T-helper 17 cell (primary cell): ENCODE results near the gene HS6ST3. TPM values are rescaled to one million over a fixed set of nuclear protein-coding genes. Genes with fewer than 3 reads are reported as not detected.
"Not testable (repeated sequence)": the region's sequence is repeated elsewhere in the genome, so short reads cannot be mapped to it uniquely, and the experiment has no call there.

Experiments
- ATAC-seq: fragments of 150-1000 bp; cut with Tn5 transposase; 2 replicates; pipeline ENCODE4 v1.10.0; 2021; ENCODE audit warnings: mild to moderate bottlenecking, moderate library complexity
- DNase-seq, 3 donors: peaks; one replicate each; pipeline versions ENCODE4 v3.0.0 to v3.0.0-alpha.2; 2020 to 2021
- H3K9me3 ChIP-seq: one replicate; pipeline ENCODE4 v1.7.0; 2013; ENCODE audit warnings: low read length, mild to moderate bottlenecking; ENCODE audit not compliant: control insufficient read depth, poor library complexity, severe bottlenecking
- H3K27ac Mint-ChIP-seq: one replicate; pipeline ENCODE4 v1.8.0; 2022; ENCODE audit warnings: mild to moderate bottlenecking, moderate library complexity, mixed read lengths
- H3K27me3 Mint-ChIP-seq: one replicate; pipeline ENCODE4 v1.8.0; 2022; ENCODE audit warnings: mixed read lengths
- H3K36me3 Mint-ChIP-seq: one replicate; pipeline ENCODE4 v1.8.0; 2022; ENCODE audit warnings: low read depth, mixed read lengths
- H3K4me1 Mint-ChIP-seq: one replicate; pipeline ENCODE4 v1.8.0; 2022; ENCODE audit warnings: mild to moderate bottlenecking, mixed read lengths
- H3K4me3 Mint-ChIP-seq: one replicate; pipeline ENCODE4 v1.8.0; 2022; ENCODE audit warnings: mild to moderate bottlenecking, moderate library complexity, mixed read lengths
- total RNA-seq, 4 donors: library from RNA in 2 of 4; stranded (reverse) in 2 of 4; gene quantifications; one replicate each; pipeline ENCODE4 v1.2.3 and lab custom pipeline; 2022 to 2026

Gene HS6ST3
- total RNA-seq (not detected), total RNA-seq (lab: John Stamatoyannopoulos, UW) (0.08 to 0.23 reads per million in 2 donors)

- Mint-ChIP-seq H3K4me1 (no peaks in the 10 kb centered on the region), H3K27ac (no peak within 1 kb of the TSS), H3K27me3 (peaks cover 60% of the 10 kb centered on the region), H3K4me3 (peak within 1 kb of the TSS; percentile 47), H3K36me3 (peaks cover 4% of the 10 kb centered on the region)
- peaks cover 2% of the 10 kb centered on the region for H3K9me3 ChIP-seq
- ATAC-seq (no peak), DNase-seq (no peak)
These were observed at the start of gene HS6ST3 for GRCh38 chr13:96089749-96090239. Gene HS6ST3, plus strand, starts transcription at chr13:96090107.

- no peaks in the 10 kb centered on the region for H3K27me3 Mint-ChIP-seq
- H3K36me3 Mint-ChIP-seq: no peaks in the 10 kb centered on the region
- no peak overlapping the region for H3K27ac Mint-ChIP-seq
- DNase-seq (no peak), ATAC-seq (no peak)
- no peaks in the 10 kb centered on the region for H3K4me1 Mint-ChIP-seq
- H3K9me3 ChIP-seq: no peaks in the 10 kb centered on the region
- H3K4me3 Mint-ChIP-seq: no peak overlapping the region
These were observed 48.4 kb upstream of the HS6ST3 start for GRCh38 chr13:96041326-96042110.

GRCh38 chr13:96044238-96044637, 45.7 kb upstream of the HS6ST3 start:
- DNase-seq (no peak), ATAC-seq (no peak)
- Mint-ChIP-seq H3K4me3 (no peak overlapping the region), H3K36me3 (no peaks in the 10 kb centered on the region), H3K27me3 (no peaks in the 10 kb centered on the region), H3K4me1 (no peaks in the 10 kb centered on the region), H3K27ac (no peak overlapping the region)
- no peaks in the 10 kb centered on the region for H3K9me3 ChIP-seq

GRCh38 chr13:96046449-96047126, 43.3 kb upstream of the HS6ST3 start:
- not testable (repeated sequence) for H3K27ac Mint-ChIP-seq, DNase-seq, H3K9me3 ChIP-seq, ATAC-seq, H3K4me3 Mint-ChIP-seq, H3K36me3 Mint-ChIP-seq, H3K27me3 Mint-ChIP-seq, H3K4me1 Mint-ChIP-seq

- ATAC-seq, H3K4me1 Mint-ChIP-seq, H3K4me3 Mint-ChIP-seq, H3K36me3 Mint-ChIP-seq, DNase-seq, H3K27ac Mint-ChIP-seq, H3K9me3 ChIP-seq, H3K27me3 Mint-ChIP-seq: not testable (repeated sequence)
These were observed 39.0 kb upstream of the HS6ST3 start for GRCh38 chr13:96050955-96051354.

GRCh38 chr13:96051491-96051890, 38.4 kb upstream of the HS6ST3 start:
- not testable (repeated sequence) for H3K27me3 Mint-ChIP-seq, H3K4me1 Mint-ChIP-seq

GRCh38 chr13:96051946-96052345, 38.0 kb upstream of the HS6ST3 start:
- H3K27ac Mint-ChIP-seq, H3K4me3 Mint-ChIP-seq, H3K36me3 Mint-ChIP-seq, ATAC-seq, H3K9me3 ChIP-seq, H3K4me1 Mint-ChIP-seq, H3K27me3 Mint-ChIP-seq, DNase-seq: not testable (repeated sequence)

More at GRCh38 chr13:96051491-96051890, 38.4 kb upstream of the HS6ST3 start:
- not testable (repeated sequence) for H3K27ac Mint-ChIP-seq, ATAC-seq, H3K9me3 ChIP-seq, H3K36me3 Mint-ChIP-seq, H3K4me3 Mint-ChIP-seq, DNase-seq

GRCh38 chr13:96052656-96053002, 37.3 kb upstream of the HS6ST3 start:
- no peaks in the 10 kb centered on the region for H3K4me1 Mint-ChIP-seq
- H3K27me3 Mint-ChIP-seq: peaks cover 7% of the 10 kb centered on the region
- H3K36me3 Mint-ChIP-seq: no peaks in the 10 kb centered on the region
- H3K27ac Mint-ChIP-seq: no peak overlapping the region
- DNase-seq: no peak
- peak overlapping the region; percentile 67 for H3K4me3 Mint-ChIP-seq
- no peaks in the 10 kb centered on the region for H3K9me3 ChIP-seq
- no peak for ATAC-seq

GRCh38 chr13:96053003-96053703, 36.8 kb upstream of the HS6ST3 start, which contains the start of gene UGGT2:
Gene UGGT2, minus strand, starts transcription at chr13:96053401. Its CDS starts 89 bp downstream, at chr13:96053312.
- no peak within 1 kb of the TSS for H3K27ac Mint-ChIP-seq
- H3K27me3 Mint-ChIP-seq: peaks cover 7% of the 10 kb centered on the region
- H3K36me3 Mint-ChIP-seq: no peaks in the 10 kb centered on the region
- H3K9me3 ChIP-seq: no peaks in the 10 kb centered on the region
- peak; percentile 41 for ATAC-seq
- no peaks in the 10 kb centered on the region for H3K4me1 Mint-ChIP-seq
- DNase-seq: no peak
- peak within 1 kb of the TSS; percentile 67 for H3K4me3 Mint-ChIP-seq

GRCh38 chr13:96065849-96066248, 24.1 kb upstream of the HS6ST3 start:
- no peaks in the 10 kb centered on the region for H3K4me1 Mint-ChIP-seq
- ATAC-seq (no peak), DNase-seq (no peak)
- H3K27me3 Mint-ChIP-seq: no peaks in the 10 kb centered on the region
- no peaks in the 10 kb centered on the region for H3K36me3 Mint-ChIP-seq
- H3K9me3 ChIP-seq: no peaks in the 10 kb centered on the region
- no peak overlapping the region for H3K27ac Mint-ChIP-seq
- H3K4me3 Mint-ChIP-seq: no peak overlapping the region

- no peak for DNase-seq
- H3K4me1 Mint-ChIP-seq: no peaks in the 10 kb centered on the region
- H3K4me3 Mint-ChIP-seq: no peak overlapping the region
- no peak overlapping the region for H3K27ac Mint-ChIP-seq
- H3K9me3 ChIP-seq: no peaks in the 10 kb centered on the region
- H3K36me3 Mint-ChIP-seq: no peaks in the 10 kb centered on the region
- no peak for ATAC-seq
- no peaks in the 10 kb centered on the region for H3K27me3 Mint-ChIP-seq
These were observed 21.2 kb upstream of the HS6ST3 start for GRCh38 chr13:96068729-96069128.

GRCh38 chr13:96071504-96071903, 18.4 kb upstream of the HS6ST3 start:
- Mint-ChIP-seq H3K36me3 (no peaks in the 10 kb centered on the region), H3K27ac (no peak overlapping the region), H3K4me3 (no peak overlapping the region), H3K27me3 (no peaks in the 10 kb centered on the region), H3K4me1 (no peaks in the 10 kb centered on the region)
- no peaks in the 10 kb centered on the region for H3K9me3 ChIP-seq
- ATAC-seq (no peak), DNase-seq (no peak)

- Mint-ChIP-seq H3K4me1 (no peaks in the 10 kb centered on the region), H3K4me3 (no peak overlapping the region), H3K27me3 (no peaks in the 10 kb centered on the region), H3K36me3 (no peaks in the 10 kb centered on the region), H3K27ac (no peak overlapping the region)
- DNase-seq (no peak), ATAC-seq (no peak)
- H3K9me3 ChIP-seq: no peaks in the 10 kb centered on the region
These were observed 17.5 kb upstream of the HS6ST3 start for GRCh38 chr13:96072392-96072791.
